ENCODE measurements around the gene GPS1.

- TF ChIP-seq POLR2AphosphoS5 (IDR thresholded peaks at IDR 0.05) (no peak), CTCF (IDR thresholded peaks at IDR 0.05) (no peak), POLR2A (IDR thresholded peaks at IDR 0.05) (no peak)
These were observed 6.6 kb downstream of the GPS1 start for GRCh38 chr17:82058230-82058854.

All from suprapubic skin (tissue), 4 donors.